H1 (cell line): ENCODE data around the gene GBX1. TPM values are rescaled to one million over a fixed set of nuclear protein-coding genes. Genes with fewer than 3 reads are reported as not detected.

Source experiments
- CTCF ChIA-PET: fragments of 300-600 bp; sonication (Branson Sonifier 250); formaldehyde crosslinking; loops from one replicate; lab custom pipeline; 2021; ENCODE audit not compliant: partially characterized antibody; lab: Charles Lee
- POLR2A ChIA-PET: fragments of 300-600 bp; sonication (Branson Sonifier 250); formaldehyde crosslinking; loops from one replicate; lab custom pipeline; 2021; ENCODE audit warnings: inconsistent platforms; ENCODE audit not compliant: partially characterized antibody; lab: Charles Lee
- DNase-seq, 2 experiments: peaks; one replicate each; pipeline versions ENCODE4 v3.0.0 to v3.0.0-alpha.2; 2010 to 2022; ENCODE audit warnings: low spot score in 2 of 2, low read depth in 1 of 2, mixed read lengths in 1 of 2
- FAIRE-seq: peaks from 2 replicates; lab custom pipeline; 2011; peaks lifted over from hg19 to GRCh38; lab: Jason Lieb, UNC
- H2AFZ ChIP-seq: 2 replicates; pipeline ENCODE4 v1.8.1; 2012; ENCODE audit warnings: low read length, inconsistent platforms
- H2AK5ac ChIP-seq: 2 replicates; pipeline ENCODE4 v1.6.1; 2013; ENCODE audit warnings: low read depth, low read length
- H2BK120ac ChIP-seq: replicated peaks from 2 replicates; pipeline ENCODE3; 2013; ENCODE audit warnings: low read depth, low read length, inconsistent platforms
- H2BK12ac ChIP-seq: 2 replicates; pipeline ENCODE4 v1.6.1; 2013; ENCODE audit warnings: low read depth, low read length
- H2BK15ac ChIP-seq: 2 replicates; pipeline ENCODE4 v1.6.1; 2013; ENCODE audit warnings: low read length
- H2BK20ac ChIP-seq: 2 replicates; pipeline ENCODE4 v1.6.1; 2013; ENCODE audit warnings: low read length
- H2BK5ac ChIP-seq: 2 replicates; pipeline ENCODE4 v1.6.1; 2013; ENCODE audit warnings: low read depth, low read length
- H3K14ac ChIP-seq: 2 replicates; pipeline ENCODE4 v1.6.1; 2013; ENCODE audit warnings: inconsistent platforms; ENCODE audit not compliant: insufficient read length
- H3K18ac ChIP-seq: 2 replicates; pipeline ENCODE4 v1.6.1; 2013; ENCODE audit warnings: low read length; ENCODE audit errors: extremely low read depth
- H3K23ac ChIP-seq: 2 replicates; pipeline ENCODE4 v1.6.1; 2013; ENCODE audit warnings: inconsistent platforms; ENCODE audit not compliant: insufficient read length
- H3K23me2 ChIP-seq: 2 replicates; pipeline ENCODE4 v1.6.1; 2013; ENCODE audit warnings: low read depth, low read length
- H3K27ac ChIP-seq: 2 replicates; pipeline ENCODE4 v1.6.1; 2011; ENCODE audit warnings: low read depth, low read length, inconsistent platforms
- H3K27me3 ChIP-seq, 4 experiments: replicated peaks in 1 of 4; 1 replicate in 1 of 4; 2 replicates in 3 of 4; pipeline versions ENCODE4 v1.6.1 to v1.8.1; 2011 to 2013; ENCODE audit warnings: low read length in 3 of 4, mild to moderate bottlenecking in 3 of 4, inconsistent platforms in 2 of 4, mixed read lengths in 2 of 4, moderate library complexity in 1 of 4; ENCODE audit not compliant: control insufficient read depth in 3 of 4, insufficient read depth in 3 of 4; ENCODE audit errors: extremely low read depth in 1 of 4
- H3K36me3 ChIP-seq, 4 experiments: 2 replicates each; pipeline versions ENCODE4 v1.6.1 to v1.8.1; 2011 to 2013; ENCODE audit warnings: mild to moderate bottlenecking in 4 of 4, low read length in 3 of 4, moderate library complexity in 2 of 4, control low read depth in 1 of 4, inconsistent platforms in 1 of 4; ENCODE audit not compliant: insufficient read depth in 4 of 4, control insufficient read depth in 2 of 4
- H3K4ac ChIP-seq: replicated peaks from 2 replicates; pipeline ENCODE3; 2013; ENCODE audit warnings: low read length, low read depth, mixed read lengths, inconsistent platforms; ENCODE audit not compliant: insufficient read length
- H3K4me1 ChIP-seq, 4 experiments: replicated peaks in 1 of 4; 1 replicate in 1 of 4; 2 replicates in 3 of 4; pipeline versions ENCODE4 v1.6.1 to v1.8.1; 2011 to 2013; ENCODE audit warnings: low read length in 3 of 4, inconsistent platforms in 2 of 4, mixed read lengths in 1 of 4; ENCODE audit not compliant: insufficient read depth in 4 of 4, control insufficient read depth in 3 of 4
- H3K4me2 ChIP-seq, 2 experiments: 2 replicates each; pipeline versions ENCODE4 v1.6.1 to v1.8.1; 2011 to 2013; ENCODE audit warnings: low read depth in 2 of 2, low read length in 2 of 2, control low read depth in 1 of 2, inconsistent platforms in 1 of 2, mild to moderate bottlenecking in 1 of 2; ENCODE audit not compliant: insufficient read depth in 1 of 2
- H3K4me3 ChIP-seq, 4 experiments: fragments of 200-600, 300-600 bp in 1 of 4; sonication (generic), shearing (Covaris generic), sonication (Bioruptor Twin) in 1 of 4; 2 replicates each; pipeline versions ENCODE4 v1.5.1 to v1.8.1; 2011 to 2016; ENCODE audit warnings: low read length in 4 of 4, low read depth in 3 of 4, control low read depth in 2 of 4, inconsistent platforms in 2 of 4, mild to moderate bottlenecking in 2 of 4, mixed read lengths in 1 of 4, moderate library complexity in 1 of 4; ENCODE audit not compliant: insufficient read depth in 2 of 4; ENCODE audit errors: extremely low read depth in 1 of 4
- H3K56ac ChIP-seq: replicated peaks from 2 replicates; pipeline ENCODE3; 2013; ENCODE audit warnings: low read depth, mild to moderate bottlenecking, mixed read lengths, low read length, inconsistent platforms; ENCODE audit not compliant: insufficient read length
- H3K79me1 ChIP-seq: 2 replicates; pipeline ENCODE4 v1.6.1; 2013; ENCODE audit warnings: low read depth, low read length, control low read depth
- H3K79me2 ChIP-seq, 2 experiments: 2 replicates each; pipeline versions ENCODE4 v1.6.1 to v1.8.1; 2012 to 2013; ENCODE audit warnings: low read length in 2 of 2, mild to moderate bottlenecking in 2 of 2, inconsistent platforms in 1 of 2; ENCODE audit not compliant: insufficient read depth in 2 of 2, control insufficient read depth in 1 of 2
- H3K9ac ChIP-seq, 4 experiments: replicated peaks in 1 of 4; 1 replicate in 1 of 4; 2 replicates in 3 of 4; pipeline versions ENCODE4 v1.6.1 to v1.8.1; 2011 to 2013; ENCODE audit warnings: low read depth in 3 of 4, low read length in 3 of 4, control low read depth in 2 of 4, mild to moderate bottlenecking in 2 of 4, moderate library complexity in 2 of 4, inconsistent platforms in 1 of 4; ENCODE audit errors: extremely low read depth in 1 of 4
- H3K9me3 ChIP-seq, 2 experiments: 2 replicates each; pipeline versions ENCODE4 v1.6.1 to v1.8.1; 2012 to 2013; ENCODE audit warnings: mild to moderate bottlenecking in 2 of 2, moderate library complexity in 2 of 2, control low read depth in 1 of 2, inconsistent platforms in 1 of 2, low read depth in 1 of 2, low read length in 1 of 2, mixed read lengths in 1 of 2; ENCODE audit not compliant: insufficient read depth in 2 of 2
- H4K20me1 ChIP-seq, 2 experiments: replicated peaks in 1 of 2; 2 replicates each; pipeline versions ENCODE3 to v1.8.1; 2011 to 2013; ENCODE audit warnings: inconsistent platforms in 2 of 2, low read length in 2 of 2, mild to moderate bottlenecking in 1 of 2; ENCODE audit not compliant: insufficient read depth in 2 of 2, control insufficient read depth in 1 of 2
- H4K5ac ChIP-seq: 2 replicates; pipeline ENCODE4 v1.6.1; 2013; ENCODE audit warnings: low read length, low read depth, mixed read lengths, inconsistent platforms; ENCODE audit not compliant: insufficient read length
- H4K8ac ChIP-seq: 2 replicates; pipeline ENCODE4 v1.8.0; 2013; ENCODE audit warnings: mild to moderate bottlenecking, moderate library complexity, low read length, inconsistent platforms; ENCODE audit not compliant: insufficient read depth; ENCODE audit errors: extremely low read depth
- H4K91ac ChIP-seq: replicated peaks from 2 replicates; pipeline ENCODE3; 2013; ENCODE audit warnings: low read length, mixed read lengths, inconsistent platforms; ENCODE audit not compliant: insufficient read length
- CHD2 ChIP-seq: IDR thresholded peaks from 2 replicates; pipeline ENCODE4 v1.6.1; 2012; ENCODE audit warnings: low read length, improper control_type of control experiment
- CTCF ChIP-seq, 3 experiments: IDR thresholded peaks; 1 replicate in 2 of 3; 2 replicates in 1 of 3; pipeline versions ENCODE4 v1.5.1 to v1.6.1; 2011; ENCODE audit warnings: low read length in 3 of 3, mild to moderate bottlenecking in 3 of 3, inconsistent platforms in 2 of 3, low read depth in 1 of 3, moderate library complexity in 1 of 3; ENCODE audit not compliant: insufficient read depth in 1 of 3; ENCODE audit errors: control extremely low read depth in 1 of 3
- EZH2 ChIP-seq: fragments of 200-600 bp; sonication (generic); IDR thresholded peaks from 2 replicates; pipeline ENCODE4 v1.7.1; 2012; ENCODE audit warnings: low read depth, mild to moderate bottlenecking, moderate library complexity, low read length, inconsistent platforms; ENCODE audit not compliant: severe bottlenecking
- JUND ChIP-seq: IDR thresholded peaks from 2 replicates; pipeline ENCODE4 v1.6.1; 2011; ENCODE audit warnings: mild to moderate bottlenecking, improper control_type of control experiment, low read length
- NANOG ChIP-seq: IDR thresholded peaks from 2 replicates; pipeline ENCODE4 v1.6.1; 2011; ENCODE audit warnings: low read length, low read depth, mild to moderate bottlenecking, inconsistent platforms; ENCODE audit not compliant: insufficient read depth, poor library complexity, severe bottlenecking
- POLR2A ChIP-seq, 2 experiments: IDR thresholded peaks; 1 replicate in 1 of 2; 2 replicates in 1 of 2; pipeline ENCODE4 v1.6.1; 2011; ENCODE audit warnings: low read depth in 2 of 2, low read length in 2 of 2, mild to moderate bottlenecking in 2 of 2; ENCODE audit errors: control extremely low read depth in 1 of 2
- SP2 ChIP-seq: IDR thresholded peaks from 2 replicates; pipeline ENCODE4 v1.6.1; 2012; ENCODE audit warnings: mild to moderate bottlenecking, low read length, inconsistent platforms
- TEAD4 ChIP-seq: IDR thresholded peaks from 2 replicates; pipeline ENCODE4 v1.6.1; 2012; ENCODE audit warnings: low read depth, low read length, inconsistent platforms, mixed read lengths
- WGBS, 2 experiments: shearing (Covaris generic) in 1 of 2; methylation state at CpG; one replicate each; pipeline versions ENCODE4 v1.1.6 to v1.1.7; 2013 to 2015; ENCODE audit warnings: low lambda C conversion rate in 2 of 2, mixed read lengths in 2 of 2, inconsistent platforms in 1 of 2, low coverage in 1 of 2, missing lambda C conversion rate in 1 of 2; ENCODE audit not compliant: insufficient replicate concordance in 2 of 2, insufficient coverage in 1 of 2, insufficient read length in 1 of 2; ENCODE audit errors: extremely low coverage in 1 of 2, missing lambda C conversion rate in 1 of 2; 5-methylcytosine and 5-hydroxymethylcytosine counted together
- polyA plus RNA-seq, 7 experiments: library from polyadenylated mRNA; depleted of rRNA in 3 of 7; stranded (reverse) in 5 of 7; unstranded in 2 of 7; fragments of >200 nt in 5 of 7; fragments of 200-250 nt in 2 of 7; gene quantifications; 1 replicate in 5 of 7; 2 replicates in 1 of 7; 4 replicates in 1 of 7; pipeline versions ENCODE4 v1.2.1 to v1.2.3, GENCODE V29; 2011 to 2013; ENCODE audit warnings: missing spikeins in 2 of 7, mixed read lengths in 2 of 7
- total RNA-seq: library from RNA; stranded (reverse); fragmentation: NEBNext Ultra II Directional; extraction: Animal tissue kit (Norgen Biotek cat#: 25700); gene quantifications from 2 replicates; pipeline ENCODE4 v1.2.1, GENCODE V29; 2021

GBX1 gene
- total and polyA plus RNA-seq, 2 of the 8 experiments (the other 6 are each of a cell fraction or from before 2014, with no cell fraction given) = not detected

- POLR2A ChIA-PET = interaction anchor here (0.7 to 1.2 kb wide), 5 partner anchors 9 to 41 kb away, joined by 3 to 5 read pairs (median 4); partner anchors contain the start of gene TMUB1
- no peak overlapping the region for H2AFZ ChIP-seq
- no peaks in the 10 kb centered on the region for H3K36me3 ChIP-seq
- peak overlapping the region; percentile 32 for H4K91ac ChIP-seq
- H2BK5ac ChIP-seq = peak overlapping the region; percentile 89; the same call in 1 of the 2 replicates
- H3K23ac ChIP-seq = no peak overlapping the region
- no peak for DNase-seq
- no peak overlapping the region for H2BK120ac ChIP-seq
- peaks cover 9 to 32% of the 10 kb centered on the region in 2 experiments for H4K20me1 ChIP-seq
- H3K4ac ChIP-seq = no peak overlapping the region
- H3K79me2 ChIP-seq = peaks cover 0 to 32% of the 10 kb centered on the region in 2 experiments; a peak in 1 of 4 replicates
- WGBS, 2 experiments = 70% methylated on average over 12 of the region's 12 CpGs; no CpG with 5 or more reads in 1 of the 2 experiments
- H4K5ac ChIP-seq = no peak overlapping the region
- H2BK12ac ChIP-seq = peak overlapping the region; percentile 69; the same call in 1 of the 2 replicates
- TF ChIP-seq TEAD4 = no peak
- no peak for TF ChIP-seq CTCF (IDR thresholded peaks at IDR 0.05; ENCODE audit: control extremely low read depth in 1 of 3, insufficient read depth in 1 of 3, low read depth in 1 of 3, low read length in 3 of 3)
- no peak for TF ChIP-seq POLR2A (IDR thresholded peaks at IDR 0.05; ENCODE audit: control extremely low read depth in 1 of 2, low read depth in 2 of 2, low read length in 2 of 2)
- no peak for TF ChIP-seq NANOG
- TF ChIP-seq SP2 = no peak
- no peak for TF ChIP-seq CHD2
- TF ChIP-seq JUND = no peak
- no peak for TF ChIP-seq EZH2
- H3K4me3 ChIP-seq = peak overlapping the region in 1 of 4 experiments; percentile 38; a peak in 2 of 8 replicates
- no peaks in the 10 kb centered on the region for H3K9me3 ChIP-seq
- H3K4me1 ChIP-seq = peaks cover 2 to 31% (median 16%) of the 10 kb centered on the region in 4 experiments
- H2BK15ac ChIP-seq = no peak overlapping the region
- no peak overlapping the region for H3K27ac ChIP-seq
- CTCF ChIA-PET = interaction anchor here (0.7 to 22.4 kb wide), 6 partner anchors 8 to 722 kb away, joined by 3 to 448 read pairs (median 6); partner anchors contain the start of genes AGAP3 and TMUB1
- no peak overlapping the region for H4K8ac ChIP-seq
- peak overlapping the region; percentile 58 to 88 for H3K4me2 ChIP-seq
- H3K14ac ChIP-seq = no peak overlapping the region
- H3K23me2 ChIP-seq = no peaks in the 10 kb centered on the region; the same call in 1 of the 2 replicates
- peak overlapping the region; percentile 73; the same call in 1 of the 2 replicates for H2BK20ac ChIP-seq
- peak overlapping the region; percentile 17; the same call in 1 of the 2 replicates for H2AK5ac ChIP-seq
- no peaks in the 10 kb centered on the region for H3K27me3 ChIP-seq
- H3K56ac ChIP-seq = no peak overlapping the region
- no peak overlapping the region; the same call in 1 of the 2 replicates for H3K18ac ChIP-seq
- H3K79me1 ChIP-seq = peaks cover 12% of the 10 kb centered on the region
- no peak overlapping the region; a peak in 1 of 7 replicates for H3K9ac ChIP-seq
- FAIRE-seq = no peak
Measured at GRCh38 chr7:151103973-151104372, 63.5 kb downstream of the GBX1 start.
